Thyroid gland (tissue), 4 donors: ENCODE data around the gene UBN1. TPM values are rescaled to one million over a fixed set of nuclear protein-coding genes. Genes with fewer than 3 reads are reported as not detected.

Experiments used
- DNase-seq, 2 donors: peaks; one replicate each; pipeline ENCODE4 v3.0.0-alpha.2; 2019
- H3K27ac ChIP-seq, 3 donors: fragments of 200-600 bp; sonication (generic); 1 replicate in 2 of 3; 2 replicates in 1 of 3; pipeline ENCODE4 v1.5.1; 2016 to 2019; ENCODE audit warnings: mild to moderate bottlenecking in 1 of 3, moderate library complexity in 1 of 3
- H3K27me3 ChIP-seq: fragments of 200-600 bp; sonication (generic); one replicate; pipeline ENCODE4 v1.5.1; 2019
- H3K36me3 ChIP-seq, 2 donors: fragments of 200-600 bp; sonication (generic); one replicate each; pipeline ENCODE4 v1.5.1; 2016 to 2019
- H3K4me1 ChIP-seq, 2 donors: fragments of 200-600 bp; sonication (generic); one replicate each; pipeline ENCODE4 v1.5.1; 2017 to 2019
- H3K4me3 ChIP-seq, 3 donors: fragments of 200-600 bp; sonication (generic); replicated peaks in 1 of 3; 1 replicate in 2 of 3; 2 replicates in 1 of 3; pipeline ENCODE4 v1.5.1; 2016; ENCODE audit warnings: mild to moderate bottlenecking in 1 of 3
- H3K9me3 ChIP-seq: fragments of 200-600 bp; sonication (generic); one replicate; pipeline ENCODE4 v1.5.1; 2017
- POLR2A ChIP-seq, 2 donors: fragments of 450-650 bp; IDR thresholded peaks; one replicate each; pipeline ENCODE4 v1.6.1; 2017; ENCODE audit warnings: antibody characterized with exemption in 2 of 2, mild to moderate bottlenecking in 2 of 2, moderate library complexity in 1 of 2
- WGBS, 2 donors: methylation state at CpG; one replicate each; pipeline ENCODE4 v1.1.5; 2017; 5-methylcytosine and 5-hydroxymethylcytosine counted together
- intact Hi-C: fragments of 100-400 bp; cut with DNase I; formaldehyde crosslinking; loops from one replicate; pipeline ENCODE4 v1.15.1; 2023
- total RNA-seq, 4 donors: library from RNA; depleted of rRNA; stranded (reverse); fragments of >200 nt; gene quantifications; one replicate each; pipeline ENCODE4 v1.2.3, GENCODE V29; 2016
- TF ChIP-seq, protein P1 (sequence below), 6 experiments: fragments of 200-600 bp in 3 of 6; fragments of 450-650 bp in 3 of 6; sonication (generic) in 3 of 6; IDR thresholded peaks; one replicate each; pipeline ENCODE4 v1.5.1; 2016 to 2019; ENCODE audit warnings: antibody characterized with exemption in 6 of 6, mild to moderate bottlenecking in 2 of 6, inconsistent platforms in 1 of 6, moderate library complexity in 1 of 6

The UBN1 gene
- total RNA-seq, 4 donors from 2014 or later, result 27.9 to 40.7 (median 30.5) TPM

DNA sequence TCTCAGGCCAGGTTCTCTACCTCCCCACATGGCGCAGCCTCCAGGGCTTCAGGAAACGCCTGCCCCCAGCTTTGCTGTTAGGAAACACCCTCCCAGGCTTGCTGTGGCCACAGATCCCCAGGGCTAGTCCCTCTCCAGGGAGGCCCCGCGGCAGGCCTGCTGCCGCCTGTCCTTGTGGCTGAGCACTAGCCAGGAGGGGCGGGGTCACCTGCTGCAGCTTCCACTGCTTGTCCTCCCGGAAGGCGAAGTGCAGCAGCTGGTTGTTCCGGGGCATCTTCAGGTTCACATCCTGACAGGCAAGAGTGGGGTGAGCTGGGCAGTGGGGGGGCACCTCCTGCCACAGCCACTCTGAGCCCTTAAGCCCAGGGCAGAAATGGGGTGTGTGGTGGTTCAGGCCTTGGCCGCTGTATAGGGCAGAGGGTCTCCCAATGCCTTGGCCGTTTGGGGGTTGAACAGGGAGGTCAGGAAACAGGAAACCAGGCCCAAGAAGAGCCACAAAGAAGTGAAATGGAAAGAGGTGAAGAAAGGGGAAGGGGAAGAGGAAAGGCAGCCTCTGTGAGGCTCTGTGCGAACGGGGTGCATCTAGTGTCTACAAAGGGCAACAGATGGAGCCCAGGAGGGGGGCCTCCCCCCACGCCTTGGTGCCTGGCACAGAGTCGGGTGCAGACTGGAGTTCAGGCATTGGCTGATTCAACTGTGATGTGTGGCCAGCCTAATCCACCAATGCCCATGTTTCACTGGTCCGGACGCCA is 46.8 kb upstream of the UBN1 start:
- Histone ChIP-seq H3K9me3 (no peaks in the 10 kb centered on the region), H3K27me3 (no peaks in the 10 kb centered on the region), H3K4me3 (no peak overlapping the region), H3K27ac (no peak overlapping the region), H3K4me1 (peaks cover 8% of the 10 kb centered on the region in 2 donors), H3K36me3 (peaks cover 2 to 7% of the 10 kb centered on the region in 2 donors)
- DNase-seq, result peak; percentile 28 to 44
- intact Hi-C loops, result loop anchor here (5.0 kb wide), 2 partner anchors 33 to 157 kb away; partner anchors contain the start of genes SEC14L5 and ZNF500
- WGBS, 2 donors, result 77 to 79% methylated on average over 11 to 12 of the region's 17 CpGs
- TF ChIP-seq, protein P1, sequence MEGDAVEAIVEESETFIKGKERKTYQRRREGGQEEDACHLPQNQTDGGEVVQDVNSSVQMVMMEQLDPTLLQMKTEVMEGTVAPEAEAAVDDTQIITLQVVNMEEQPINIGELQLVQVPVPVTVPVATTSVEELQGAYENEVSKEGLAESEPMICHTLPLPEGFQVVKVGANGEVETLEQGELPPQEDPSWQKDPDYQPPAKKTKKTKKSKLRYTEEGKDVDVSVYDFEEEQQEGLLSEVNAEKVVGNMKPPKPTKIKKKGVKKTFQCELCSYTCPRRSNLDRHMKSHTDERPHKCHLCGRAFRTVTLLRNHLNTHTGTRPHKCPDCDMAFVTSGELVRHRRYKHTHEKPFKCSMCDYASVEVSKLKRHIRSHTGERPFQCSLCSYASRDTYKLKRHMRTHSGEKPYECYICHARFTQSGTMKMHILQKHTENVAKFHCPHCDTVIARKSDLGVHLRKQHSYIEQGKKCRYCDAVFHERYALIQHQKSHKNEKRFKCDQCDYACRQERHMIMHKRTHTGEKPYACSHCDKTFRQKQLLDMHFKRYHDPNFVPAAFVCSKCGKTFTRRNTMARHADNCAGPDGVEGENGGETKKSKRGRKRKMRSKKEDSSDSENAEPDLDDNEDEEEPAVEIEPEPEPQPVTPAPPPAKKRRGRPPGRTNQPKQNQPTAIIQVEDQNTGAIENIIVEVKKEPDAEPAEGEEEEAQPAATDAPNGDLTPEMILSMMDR (IDR thresholded peaks at IDR 0.05), result no peak
- no peak for TF ChIP-seq POLR2A (IDR thresholded peaks at IDR 0.05)

DNA sequence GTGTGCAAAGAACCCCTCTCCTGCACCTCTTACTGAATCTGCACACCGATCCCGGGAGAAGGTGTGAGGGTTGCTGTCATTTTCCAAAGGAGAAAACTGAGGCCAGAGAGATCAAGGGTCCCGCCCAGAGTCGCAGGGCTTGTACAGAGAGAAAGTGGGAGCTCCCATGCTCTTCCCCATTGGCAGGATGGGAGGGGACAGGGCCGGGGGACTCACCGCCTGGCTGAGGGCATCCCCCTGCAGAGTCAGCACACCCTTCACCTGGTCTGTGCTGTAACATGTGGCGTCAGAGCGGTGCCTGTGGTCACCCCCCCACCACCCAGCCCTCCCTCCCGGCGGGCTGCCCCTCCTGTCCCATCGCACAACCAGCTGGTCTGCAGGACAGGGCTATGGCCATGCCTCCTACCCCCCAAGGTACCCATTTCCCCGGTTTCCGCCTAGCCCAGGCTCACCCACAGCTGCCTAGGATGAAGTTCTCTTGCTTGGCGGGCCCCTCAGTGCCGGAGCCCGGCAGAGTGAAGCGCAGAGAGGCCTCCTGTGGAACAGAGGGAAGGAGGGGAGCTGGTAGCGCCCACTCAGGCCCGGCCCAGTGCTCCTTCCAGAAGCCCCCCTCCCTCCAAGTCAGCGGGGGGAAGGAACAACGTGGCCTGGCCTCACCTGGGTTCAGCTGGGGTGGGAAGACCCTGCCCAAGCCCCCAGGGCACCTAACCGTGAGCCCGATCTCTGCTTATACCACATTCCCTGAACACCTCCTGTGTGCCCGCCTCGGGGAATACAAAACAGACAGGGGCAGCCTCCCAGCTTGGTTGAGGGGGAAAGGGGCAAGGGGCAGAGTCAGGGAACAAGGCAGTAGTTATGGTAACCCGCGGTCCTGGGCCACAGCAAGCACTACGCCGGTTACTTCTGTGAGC is 46.0 kb upstream of the UBN1 start:
- WGBS, 2 donors, result 52 to 61% methylated on average over 10 to 20 of the region's 29 CpGs
- Histone ChIP-seq H3K36me3 (peaks cover 2 to 11% of the 10 kb centered on the region in 2 donors), H3K9me3 (no peaks in the 10 kb centered on the region), H3K4me3 (peak overlapping the region; percentile 10 to 80 (median 58)), H3K27me3 (no peaks in the 10 kb centered on the region), H3K27ac (peak overlapping the region; percentile 56 to 75 (median 74)), H3K4me1 (peaks cover 8% of the 10 kb centered on the region in 2 donors)
- TF ChIP-seq POLR2A (IDR thresholded peaks at IDR 0.05), result no peak
- TF ChIP-seq, protein P1 (IDR thresholded peaks at IDR 0.05), result no peak
- DNase-seq, result no peak
- intact Hi-C loops, result loop anchor here (5.0 kb wide), 2 partner anchors 34 to 156 kb away; partner anchors contain the start of genes SEC14L5 and ZNF500

DNA sequence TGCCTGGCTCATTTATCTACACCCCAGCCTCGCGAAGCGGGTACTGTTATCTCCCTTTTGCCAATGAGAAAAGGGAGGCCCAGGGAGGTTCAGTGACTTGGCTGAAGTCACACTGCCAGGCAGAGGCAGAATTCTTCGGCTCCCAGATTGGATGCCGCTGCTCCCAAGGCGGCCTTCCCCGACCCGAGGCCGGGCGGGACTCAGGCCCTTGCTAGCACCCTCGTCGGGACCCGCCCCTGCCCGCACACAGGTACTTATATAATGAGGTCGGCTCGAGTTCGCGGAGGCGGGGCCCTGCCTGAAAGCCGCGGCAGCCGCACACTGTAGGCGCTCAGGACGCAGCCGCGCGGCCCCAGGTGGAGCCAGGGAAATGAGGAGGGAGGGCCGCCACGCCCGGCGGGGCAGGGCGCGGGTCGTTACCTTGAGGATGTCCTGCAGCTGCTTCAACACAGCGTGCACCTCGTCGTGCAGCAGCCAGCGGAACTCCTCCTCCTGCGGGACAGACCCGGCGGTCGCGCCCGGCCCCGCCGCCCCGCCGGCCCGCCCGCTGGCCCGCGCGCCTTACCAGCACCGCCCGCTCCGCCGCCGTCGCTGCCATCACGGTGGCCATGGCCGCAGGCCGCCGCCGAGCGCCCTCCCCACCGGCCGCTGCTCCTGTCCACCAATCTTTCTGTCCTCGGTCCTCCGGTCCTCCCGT is 45.2 kb upstream of the UBN1 start, which contains the start of gene ROGDI:
TSS of gene ROGDI (minus strand) at position 672 of the 697 bp plus-strand sequence. CDS start at position 610, 62 bp downstream.
- TF ChIP-seq, protein P1 (IDR thresholded peaks at IDR 0.05), result no peak
- peak in 1 of 2 donors; percentile 50 for TF ChIP-seq POLR2A (IDR thresholded peaks at IDR 0.05)
- Histone ChIP-seq H3K36me3 (peaks cover 2 to 14% of the 10 kb centered on the region in 2 donors), H3K9me3 (no peaks in the 10 kb centered on the region), H3K27ac (peak within 1 kb of the TSS; percentile 56 to 75 (median 74)), H3K4me3 (peak within 1 kb of the TSS; percentile 45 to 80 (median 58)), H3K4me1 (peaks cover 8% of the 10 kb centered on the region in 2 donors), H3K27me3 (no peaks in the 10 kb centered on the region)
- WGBS, 2 donors, result 0% methylated on average over 3 to 10 of the region's 70 CpGs
- DNase-seq, result peak; percentile 89 to 93
- intact Hi-C loops, result loop anchor here (5.0 kb wide), 2 partner anchors 35 to 155 kb away; partner anchors contain the start of genes SEC14L5 and ZNF500

DNA sequence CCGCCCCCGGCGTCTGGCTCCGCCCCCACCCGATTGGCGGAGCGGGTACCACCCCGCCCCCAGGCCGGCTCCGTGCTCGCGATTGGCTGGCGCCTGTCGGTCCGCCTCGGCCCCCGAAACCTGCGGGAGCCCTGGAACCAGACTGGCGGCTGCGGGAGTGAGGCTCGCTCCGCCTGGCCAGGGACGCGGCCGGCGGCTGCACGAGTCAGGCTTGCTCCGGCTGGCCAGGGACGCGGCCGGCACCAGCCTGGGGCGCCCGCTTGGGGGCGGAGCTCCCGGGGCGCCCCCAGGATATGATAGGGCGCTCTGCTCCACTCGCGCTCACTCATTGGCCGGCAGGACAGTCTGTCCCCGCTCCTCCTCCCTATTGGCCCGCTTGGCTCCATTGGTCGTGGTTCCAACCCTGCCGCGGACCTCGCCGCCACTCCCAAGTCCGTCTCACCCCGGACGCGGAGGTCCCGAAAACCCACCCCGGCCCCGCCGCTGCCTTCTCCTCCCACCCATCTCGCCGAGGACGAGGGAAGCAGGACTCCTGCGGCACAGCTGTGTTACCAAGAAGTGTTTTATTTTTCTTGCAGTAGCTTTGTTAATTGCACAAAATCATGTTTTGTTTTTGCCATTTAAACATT is 44.5 kb upstream of the UBN1 start:
- H3K36me3 ChIP-seq, result peaks cover 2 to 14% of the 10 kb centered on the region in 2 donors
- no peaks in the 10 kb centered on the region for H3K9me3 ChIP-seq
- WGBS, 2 donors, result 0% methylated on average over 17 to 19 of the region's 59 CpGs
- peaks cover 8% of the 10 kb centered on the region in 2 donors for H3K4me1 ChIP-seq
- intact Hi-C loops, result loop anchor here (5.0 kb wide), 2 partner anchors 35 to 155 kb away; partner anchors contain the start of genes SEC14L5 and ZNF500
- peak overlapping the region in 2 of 3 donors; percentile 38 to 74 for H3K27ac ChIP-seq
- TF ChIP-seq, protein P1 (IDR thresholded peaks at IDR 0.05), result no peak
- TF ChIP-seq POLR2A (IDR thresholded peaks at IDR 0.05), result peak in 1 of 2 donors; percentile 22
- H3K4me3 ChIP-seq, result peak overlapping the region; percentile 45 to 80 (median 58)
- peak; percentile 92 for DNase-seq
- no peaks in the 10 kb centered on the region for H3K27me3 ChIP-seq
